ENCODE results near the gene MGAT1.

GRCh38 chr5:180810959-180811622 is 8.5 kb upstream of the MGAT1 start:
- no peak for TF ChIP-seq POLR2A (IDR thresholded peaks at IDR 0.05)
- TF ChIP-seq CTCF (IDR thresholded peaks at IDR 0.05): no peak
